Measurements from ENCODE around the gene SND1.
A peak's percentile ranks its signal among the peaks of the same experiment; 100 is the strongest.
"Not testable (repeated sequence)": the region's sequence is repeated elsewhere in the genome, so short reads cannot be mapped to it uniquely, and the experiment has no call there.

Gene SND1

DNA sequence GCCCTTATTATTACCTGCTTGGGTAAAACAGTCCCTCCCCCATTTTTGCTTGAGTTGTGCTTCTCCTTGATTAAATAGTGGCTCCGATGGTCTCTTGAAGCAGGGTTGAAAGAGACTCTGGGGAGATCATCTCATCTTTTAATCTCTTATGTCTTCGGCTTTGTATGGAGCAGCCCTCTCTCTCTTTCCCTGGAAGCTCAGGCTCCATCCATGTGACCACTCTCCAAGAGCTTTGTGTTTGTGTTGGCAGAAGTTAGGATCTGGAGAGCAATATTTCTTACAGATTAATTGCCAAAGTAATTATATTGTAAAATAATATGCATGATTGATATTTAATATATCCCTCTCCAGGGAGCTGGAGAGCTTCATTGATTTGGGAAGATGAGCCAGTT is 302.4 kb downstream of the SND1 start:
- DNase-seq (ENCODE audit: low spot score) = peak; percentile 15

DNA sequence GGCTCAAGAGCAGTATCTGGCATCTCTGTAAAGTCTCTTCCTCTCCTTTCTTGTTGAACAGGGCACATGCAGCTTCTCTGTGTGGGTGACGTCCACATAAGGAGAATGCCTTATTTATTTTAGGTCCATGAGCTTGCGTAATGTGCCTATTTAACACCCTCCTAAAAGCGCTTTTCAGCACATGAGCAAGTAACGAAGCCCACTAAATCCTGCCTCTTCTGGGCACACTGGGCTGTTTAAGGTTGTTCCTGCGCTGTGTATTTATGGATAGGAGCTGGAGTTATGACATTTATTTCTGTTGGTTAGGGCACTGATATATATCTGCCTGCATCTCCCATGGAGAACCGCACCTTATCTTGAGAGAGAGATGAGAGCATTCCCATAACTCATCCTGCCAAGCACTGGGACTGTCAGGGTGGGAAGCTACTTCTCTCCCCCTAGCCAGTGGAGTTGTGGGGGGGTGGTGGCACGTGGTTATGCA is 303.1 kb downstream of the SND1 start:
- peak; percentile 74 for DNase-seq (ENCODE audit: low spot score)

DNA sequence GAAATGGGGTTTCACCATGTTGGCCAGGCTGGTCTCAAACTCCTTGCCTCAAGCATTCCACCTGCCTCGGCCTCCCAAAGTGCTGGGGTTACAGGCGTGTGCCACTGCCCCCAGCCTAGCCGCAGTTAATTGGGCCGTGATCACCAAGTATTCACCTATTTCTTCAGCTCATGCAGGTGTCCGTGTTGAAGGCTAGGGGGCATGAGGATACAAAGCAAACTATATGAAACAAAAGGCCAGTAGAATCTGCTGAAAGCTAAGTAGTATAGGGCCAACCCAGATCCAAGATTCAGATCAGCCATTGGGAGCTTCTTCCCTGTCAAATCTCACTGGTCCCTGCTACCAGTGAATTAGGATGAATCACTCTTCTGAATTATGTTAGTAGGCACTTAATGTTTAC is 305.9 kb downstream of the SND1 start:
- DNase-seq (ENCODE audit: low spot score) = no peak

DNA sequence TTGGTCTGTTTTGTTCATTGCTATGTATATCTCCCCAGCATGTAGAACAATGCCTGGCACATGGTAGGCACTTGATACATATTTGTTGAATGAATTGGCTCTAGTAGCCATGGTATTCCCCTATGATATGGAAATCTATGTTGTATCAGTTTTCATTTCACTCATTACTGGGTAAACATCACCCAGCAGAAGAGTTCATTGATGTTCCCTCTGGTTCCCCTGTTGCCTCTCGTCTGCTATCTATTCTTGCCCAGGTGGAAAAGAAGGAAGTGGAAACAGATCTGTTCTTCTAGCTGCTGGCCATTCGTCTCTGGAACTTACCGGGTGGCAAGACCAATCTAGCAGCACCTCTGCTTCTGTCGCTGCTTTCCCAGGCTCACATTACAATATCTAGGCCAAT is 307.8 kb downstream of the SND1 start:
- no peak for DNase-seq (ENCODE audit: low spot score)

DNA sequence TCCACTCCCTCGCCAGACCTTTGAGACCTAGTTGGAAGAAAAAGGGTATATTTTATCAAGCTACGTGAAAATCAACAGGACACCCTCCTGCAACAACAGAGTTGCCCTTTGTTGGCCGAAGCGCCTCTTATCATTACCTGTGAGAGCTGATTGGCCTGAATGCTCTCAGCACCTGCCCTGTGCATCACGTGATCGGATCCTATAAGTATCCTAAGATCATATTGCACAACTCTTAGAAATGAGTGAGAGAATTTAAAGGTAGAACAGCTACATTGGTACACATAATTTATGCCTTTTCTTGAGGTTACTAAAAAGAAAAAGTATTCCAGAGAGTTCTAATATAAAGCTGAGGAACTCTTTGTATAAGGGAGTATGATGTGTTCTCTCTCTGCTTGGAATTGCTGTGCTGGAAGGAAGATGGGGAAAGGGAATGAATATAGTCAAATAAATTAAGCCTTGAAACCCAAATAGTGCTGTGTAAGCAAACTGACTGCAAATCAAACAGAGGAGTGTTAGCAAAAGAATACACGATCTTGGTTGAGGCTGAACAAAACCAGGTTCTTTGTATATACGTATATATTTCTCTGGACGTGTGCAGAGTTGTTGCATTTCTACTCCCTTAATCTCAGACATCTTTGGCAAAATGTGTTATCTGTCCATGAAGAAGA is 309.9 kb downstream of the SND1 start:
- DNase-seq (ENCODE audit: low spot score) = no peak

DNA sequence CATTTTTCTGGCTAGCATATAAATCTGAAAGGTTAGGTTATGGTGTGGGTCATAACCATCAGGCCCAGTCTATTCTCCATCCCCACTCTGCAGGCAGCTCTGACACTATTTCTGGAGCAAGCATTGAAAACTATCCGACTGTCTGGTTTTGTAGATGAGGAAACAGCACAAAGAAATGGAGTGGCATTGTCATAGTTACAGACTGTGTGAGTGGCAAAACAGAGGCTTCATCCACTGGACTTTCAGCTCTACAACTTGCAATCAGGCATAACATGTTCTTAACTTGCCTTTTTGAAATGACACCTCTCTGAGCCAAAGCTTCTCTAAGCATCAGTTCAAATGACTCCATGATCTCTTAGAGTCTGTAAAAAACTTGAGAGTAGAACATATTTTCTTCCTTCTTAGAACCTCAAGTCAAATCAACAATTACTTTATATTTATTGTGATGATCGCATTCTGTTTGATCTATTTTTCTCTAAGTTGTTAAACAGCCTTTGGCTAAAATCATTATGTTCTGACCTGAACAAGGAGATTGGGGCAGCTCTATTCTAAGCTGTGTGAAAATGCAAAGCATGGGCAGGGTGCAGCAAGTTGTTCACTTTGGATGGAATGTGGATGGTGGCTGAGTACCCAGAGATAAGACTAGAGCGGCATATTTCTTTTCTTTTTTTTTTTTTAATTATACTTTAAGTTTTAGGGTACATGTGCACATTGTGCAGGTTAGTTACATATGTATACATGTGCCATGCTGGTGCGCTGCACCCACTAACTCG is 310.8 kb downstream of the SND1 start:
- no peak for DNase-seq (ENCODE audit: low spot score)

DNA sequence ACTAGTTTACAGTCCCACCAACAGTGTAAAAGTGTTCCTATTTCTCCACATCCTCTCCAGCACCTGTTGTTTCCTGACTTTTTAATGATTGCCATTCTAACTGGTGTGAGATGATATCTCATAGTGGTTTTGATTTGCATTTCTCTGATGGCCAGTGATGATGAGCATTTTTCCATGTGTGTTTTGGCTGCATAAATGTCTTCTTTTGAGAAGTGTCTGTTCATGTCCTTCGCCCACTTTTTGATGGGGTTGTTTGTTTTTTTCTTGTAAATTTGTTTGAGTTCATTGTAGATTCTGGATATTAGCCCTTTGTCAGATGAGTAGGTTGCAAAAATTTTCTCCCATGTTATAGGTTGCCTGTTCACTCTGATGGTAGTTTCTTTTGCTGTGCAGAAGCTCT is 311.9 kb downstream of the SND1 start:
- not testable (repeated sequence) for DNase-seq (ENCODE audit: low spot score)

DNA sequence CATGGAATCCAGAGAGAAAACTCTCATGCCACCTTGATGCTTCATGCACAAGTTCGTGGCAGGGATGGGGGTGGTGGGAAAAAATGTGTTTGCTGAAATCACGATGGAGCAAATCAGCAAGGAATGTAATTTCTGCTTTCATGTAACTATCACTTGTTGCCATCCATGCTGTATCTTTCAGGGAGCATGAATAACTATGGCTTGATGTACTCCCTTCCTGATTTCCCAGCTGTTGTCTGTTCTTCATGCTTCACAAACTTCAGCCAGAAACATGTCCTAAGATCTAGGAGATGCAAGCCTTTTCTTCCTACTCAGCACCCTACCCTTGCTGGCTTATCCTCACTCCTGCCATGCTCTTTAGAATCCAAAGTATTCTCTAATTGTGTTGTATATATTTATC is 315.3 kb downstream of the SND1 start:
- DNase-seq (ENCODE audit: low spot score) = no peak

DNA sequence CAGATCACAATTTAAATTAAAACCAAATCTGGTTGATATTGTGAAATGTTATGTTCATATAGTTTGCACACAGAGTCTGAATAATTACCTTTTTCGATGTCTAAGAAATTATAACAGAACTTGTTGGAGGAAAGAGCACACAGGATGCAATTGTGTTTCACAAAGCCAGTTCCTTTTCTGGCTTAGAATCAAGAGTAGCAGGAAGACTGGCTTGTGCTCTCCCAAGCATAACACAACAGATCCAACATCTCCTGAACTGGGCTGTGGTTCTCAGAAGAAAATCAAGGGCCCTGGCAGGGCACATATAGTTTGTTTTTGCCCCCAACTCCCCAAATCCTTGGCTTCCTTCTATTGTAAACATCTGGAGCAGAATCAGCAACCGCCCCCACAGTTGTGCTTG is 316.6 kb downstream of the SND1 start:
- no peak for DNase-seq (ENCODE audit: low spot score)

DNA sequence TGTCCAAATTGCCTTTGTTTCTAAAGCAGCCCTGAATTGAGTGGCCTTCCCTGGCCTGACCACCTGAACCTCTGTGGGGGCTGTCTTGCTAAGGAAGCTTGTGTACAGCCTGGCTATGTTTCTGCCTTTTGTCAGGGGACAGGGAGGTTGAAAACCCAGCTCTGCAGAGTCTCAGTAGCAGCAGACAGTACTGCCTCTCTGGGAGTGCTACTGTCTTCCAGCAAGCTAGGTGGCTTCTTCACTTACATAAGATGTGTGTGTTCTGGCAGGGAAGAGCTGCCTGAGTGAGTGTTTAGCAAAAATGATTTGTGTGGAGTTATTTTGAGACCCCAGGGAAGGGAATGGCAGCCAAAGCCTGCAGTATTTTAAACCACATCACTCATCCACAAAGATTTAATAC is 321.8 kb downstream of the SND1 start:
- DNase-seq (ENCODE audit: low spot score) = no peak

DNA sequence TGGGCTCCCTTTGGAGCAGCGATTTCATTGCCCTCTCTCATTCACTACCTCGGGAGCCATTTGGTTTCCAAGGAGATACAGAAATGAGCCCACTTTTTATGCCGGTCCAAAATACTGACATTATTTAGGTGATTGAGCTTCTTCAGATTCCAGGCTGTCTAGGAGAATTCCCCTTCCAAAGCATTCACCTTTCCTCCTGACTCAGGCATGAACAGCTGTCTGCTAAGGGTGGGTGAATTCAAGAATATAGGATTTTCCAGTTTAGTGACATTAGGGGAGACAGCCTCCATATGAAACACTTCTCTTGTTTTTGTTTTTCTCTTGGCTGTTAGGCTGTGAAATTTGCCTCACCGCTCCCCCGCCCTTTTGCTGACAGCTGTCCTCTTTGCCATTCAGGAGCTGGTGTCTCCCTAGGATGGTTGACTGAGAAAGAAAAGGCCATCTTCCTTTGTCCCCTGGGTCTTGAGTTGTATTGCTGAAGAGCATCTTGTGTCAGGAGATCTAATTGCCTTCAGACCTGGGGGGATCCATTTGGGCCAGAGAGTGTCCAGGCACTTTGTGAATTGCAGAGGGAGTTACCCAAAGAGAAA is 322.5 kb downstream of the SND1 start:
- DNase-seq (ENCODE audit: low spot score) = no peak

DNA sequence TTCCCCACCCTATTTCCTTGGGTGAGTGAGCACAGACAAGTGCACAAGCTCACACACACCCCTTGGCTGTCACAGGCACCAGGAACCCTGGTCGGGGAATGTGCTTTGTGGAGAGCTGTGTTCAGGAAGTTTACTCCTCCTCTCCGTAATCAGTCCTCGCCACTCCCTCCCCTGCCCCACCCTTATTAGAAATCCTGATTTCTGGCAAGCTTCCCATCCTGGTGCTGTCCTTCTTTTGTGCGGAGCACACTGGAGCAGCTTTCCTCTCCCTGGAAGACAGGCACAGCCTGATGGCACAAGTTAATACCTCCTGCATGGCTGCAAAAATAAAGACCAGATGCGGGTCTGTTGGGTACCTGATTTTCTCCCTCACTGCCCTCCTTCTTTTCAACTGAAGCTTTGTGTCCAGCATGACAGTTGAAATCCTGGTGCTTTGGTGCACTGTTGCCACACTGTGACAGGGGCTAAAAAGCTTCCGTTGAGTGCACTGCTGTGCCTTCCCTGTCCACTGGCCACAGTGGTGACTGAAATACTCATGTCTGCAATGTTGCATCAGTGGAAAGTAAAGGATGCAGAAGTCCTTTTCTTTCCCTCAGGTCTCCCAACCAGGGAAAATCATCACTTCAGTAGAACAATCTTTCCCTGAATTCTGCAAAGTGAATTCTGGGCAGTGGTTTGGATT is 324.2 kb downstream of the SND1 start:
- DNase-seq (ENCODE audit: low spot score) = no peak

DNA sequence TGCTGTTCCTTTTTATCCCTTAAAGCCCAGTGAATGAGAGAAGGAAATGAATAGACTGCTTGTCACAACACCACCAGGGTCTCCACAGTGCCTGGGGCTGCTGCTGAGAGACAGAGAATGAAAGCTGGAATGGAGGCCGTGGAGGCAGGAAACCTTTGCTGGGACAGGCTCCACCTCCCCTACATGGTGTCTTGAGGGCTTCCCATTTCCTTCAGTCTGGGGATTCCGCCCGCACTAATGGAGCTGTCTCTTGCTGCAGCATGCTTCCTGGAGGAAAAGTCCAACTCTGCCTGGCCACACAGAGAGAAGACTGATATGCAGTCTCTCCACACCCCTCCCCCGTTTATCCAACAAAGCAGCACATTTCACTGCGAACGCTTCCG is 324.7 kb downstream of the SND1 start:
- DNase-seq (ENCODE audit: low spot score) = no peak

DNA sequence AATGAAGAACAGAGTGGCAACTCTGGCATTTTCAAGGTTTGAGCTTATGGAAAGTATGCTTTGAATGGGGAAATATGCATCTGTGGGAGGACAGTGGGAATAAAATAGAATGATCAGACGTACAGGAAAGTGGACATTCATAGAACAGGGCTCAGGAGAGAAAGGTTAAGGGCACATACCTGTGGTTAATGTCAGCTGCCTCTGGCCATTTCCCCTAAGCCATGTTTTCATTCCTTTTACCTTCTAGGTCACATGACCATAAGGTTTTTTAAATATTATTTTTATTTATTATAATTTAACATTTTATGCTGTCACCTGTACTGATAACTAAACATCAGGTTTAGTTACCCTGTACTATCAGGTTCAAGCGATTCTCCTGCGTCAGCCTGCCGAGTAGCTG is 326.4 kb downstream of the SND1 start:
- DNase-seq (ENCODE audit: low spot score) = no peak

DNA sequence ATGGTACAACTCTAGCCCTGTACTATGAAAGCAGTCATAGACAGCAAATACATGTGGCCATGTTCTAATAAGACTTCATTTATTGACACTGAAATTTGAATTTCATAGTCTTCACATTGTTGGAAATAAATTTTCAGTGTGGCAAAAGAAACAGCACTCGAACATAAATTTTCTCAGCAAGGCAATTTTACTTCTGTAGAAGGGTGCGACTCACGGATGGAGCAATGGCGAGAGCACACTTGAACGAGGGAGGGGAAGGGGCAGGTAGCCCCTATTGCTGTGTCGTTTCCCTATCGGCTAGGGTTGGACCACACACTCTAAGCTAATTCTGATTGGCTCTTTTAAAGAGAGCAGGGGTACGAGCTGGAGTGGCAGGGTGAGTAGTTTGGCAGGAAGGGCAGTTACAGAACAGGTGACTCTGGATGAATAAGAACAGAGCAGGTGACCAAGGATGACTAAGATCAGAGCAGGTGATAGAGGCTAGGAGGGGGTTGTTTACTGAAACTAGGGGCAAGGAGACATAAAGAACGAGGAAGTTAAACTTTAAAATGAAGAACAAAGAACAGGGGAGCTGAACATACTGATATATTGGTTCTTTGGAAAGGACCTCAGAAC is 327.2 kb downstream of the SND1 start:
- DNase-seq (ENCODE audit: low spot score) = no peak

DNA sequence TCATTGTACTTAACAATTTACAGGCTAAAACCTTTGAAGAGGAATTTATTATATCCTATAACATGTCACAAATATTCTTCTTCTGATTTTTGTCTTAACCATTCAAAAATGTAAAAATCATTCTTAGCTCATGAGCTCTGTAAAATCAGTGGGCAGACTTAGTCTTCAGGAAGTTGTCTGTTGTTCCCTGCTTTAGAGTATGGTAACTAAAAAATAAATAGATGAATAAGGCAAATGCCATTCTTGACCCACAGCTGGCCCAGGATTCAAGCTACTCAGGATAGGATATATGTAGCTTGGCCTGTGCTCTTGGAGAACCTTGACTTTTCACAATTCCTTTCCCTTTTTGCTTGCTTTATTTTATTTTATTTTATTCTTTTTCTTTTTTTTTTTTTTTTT is 327.7 kb downstream of the SND1 start:
- no peak for DNase-seq (ENCODE audit: low spot score)

DNA sequence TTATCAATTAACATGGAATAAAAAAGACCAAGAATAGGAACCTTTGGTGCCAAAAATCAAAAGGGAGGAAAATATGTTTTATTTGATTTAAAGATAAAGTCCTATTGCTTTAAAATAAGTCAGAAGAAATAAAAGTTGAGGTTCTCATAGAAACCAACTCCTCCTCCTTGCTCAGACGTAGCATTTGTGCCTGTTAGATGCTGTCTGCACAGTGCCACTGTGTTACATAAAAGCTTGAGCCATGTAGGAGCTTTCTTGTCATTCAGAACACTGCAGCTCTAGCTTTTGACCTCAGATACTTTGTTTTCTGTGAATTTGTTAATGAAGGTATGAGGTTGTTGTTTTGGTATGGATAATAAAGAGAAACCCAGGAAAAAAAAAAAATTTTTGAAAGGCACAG is 328.9 kb downstream of the SND1 start:
- DNase-seq (ENCODE audit: low spot score) = no peak

DNA sequence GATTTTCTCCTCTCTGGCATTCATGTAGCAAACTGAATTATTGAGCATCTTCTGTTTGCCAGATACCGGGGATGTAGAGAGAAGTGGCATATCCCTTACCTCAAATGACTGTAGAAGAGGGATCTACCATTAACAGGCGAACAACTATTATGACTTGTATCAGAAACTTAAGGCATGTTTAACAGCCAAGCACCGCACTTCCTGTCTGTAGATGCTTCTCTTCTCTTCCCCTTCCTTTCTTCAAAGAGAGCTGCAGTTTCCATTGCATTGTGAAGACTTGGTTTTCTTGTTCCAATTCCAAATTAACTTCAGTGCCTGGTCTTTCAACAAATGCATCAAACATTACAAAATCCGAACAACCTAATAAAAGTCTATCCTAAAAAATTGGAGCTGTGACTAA is 330.0 kb downstream of the SND1 start:
- no peak for DNase-seq (ENCODE audit: low spot score)

DNA sequence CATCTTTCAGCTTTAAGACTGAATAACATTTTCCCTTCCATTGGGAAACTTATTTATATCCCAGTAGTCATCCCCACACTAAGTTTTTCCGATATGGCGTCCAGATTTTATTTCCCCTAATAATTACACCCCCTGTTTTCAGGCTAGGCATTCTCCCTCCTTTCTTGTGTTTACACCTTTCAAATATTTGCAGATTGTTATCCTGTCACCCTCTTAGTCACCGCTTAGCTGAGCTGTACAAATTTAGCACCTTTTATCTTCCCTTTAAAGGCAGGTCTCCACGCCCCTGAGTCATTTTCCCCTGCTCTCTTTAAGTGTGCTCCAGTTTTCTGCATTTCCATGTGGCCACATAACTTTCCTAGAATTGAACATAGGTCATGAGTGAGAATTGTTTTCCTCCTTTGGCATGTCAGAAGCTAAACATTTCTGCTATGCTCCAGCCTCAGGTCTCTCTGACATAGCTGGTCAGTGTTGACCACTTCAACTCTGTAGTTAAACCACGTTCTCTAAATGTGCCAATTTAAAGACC is 331.9 kb downstream of the SND1 start:
- DNase-seq (ENCODE audit: low spot score) = no peak

DNA sequence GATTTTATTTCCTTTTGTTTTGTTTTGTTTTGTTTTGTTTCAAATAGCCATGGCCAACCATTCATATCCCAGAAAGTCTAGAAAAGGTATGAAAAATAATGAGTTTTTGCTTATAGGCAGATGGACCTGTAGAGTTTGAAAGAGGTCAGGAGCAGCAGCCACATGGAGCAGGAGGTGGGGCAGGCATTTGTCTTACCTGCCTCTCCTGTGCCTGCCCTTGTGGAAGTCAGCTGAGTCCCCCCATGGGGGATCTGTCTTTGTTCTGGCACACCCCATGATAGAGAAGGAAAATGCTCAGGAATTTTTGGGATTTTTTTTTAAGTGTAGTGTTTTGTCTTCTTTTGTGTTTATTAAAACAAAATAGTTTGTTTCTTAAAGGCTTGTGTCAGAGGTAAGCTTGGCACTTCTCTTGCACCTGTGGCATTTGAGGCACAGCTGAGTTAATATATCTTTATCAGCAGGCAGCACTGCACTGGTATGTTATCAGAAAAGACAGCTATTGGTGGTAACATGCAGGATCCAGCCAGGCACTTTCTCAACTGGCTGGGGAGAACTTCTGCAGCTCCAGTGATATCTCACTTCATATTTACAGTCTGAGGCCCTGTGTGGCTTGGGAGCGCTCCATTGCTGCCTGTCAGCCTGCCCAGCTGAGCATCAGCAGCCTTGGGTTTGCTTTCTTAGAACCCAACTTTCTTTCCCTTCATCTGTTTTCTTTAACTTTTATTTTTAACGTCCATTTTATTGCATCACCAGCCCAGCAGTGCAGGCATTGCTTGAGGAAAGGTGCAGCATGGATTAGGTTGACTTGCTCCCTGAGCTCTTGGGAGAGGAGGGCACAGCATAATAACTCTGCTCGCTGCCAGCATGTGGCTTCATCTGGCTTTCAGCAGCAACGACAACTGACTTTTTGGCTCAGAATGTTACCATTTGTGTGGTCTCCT is 334.9 kb downstream of the SND1 start:
- DNase-seq (ENCODE audit: low spot score) = no peak

DNA sequence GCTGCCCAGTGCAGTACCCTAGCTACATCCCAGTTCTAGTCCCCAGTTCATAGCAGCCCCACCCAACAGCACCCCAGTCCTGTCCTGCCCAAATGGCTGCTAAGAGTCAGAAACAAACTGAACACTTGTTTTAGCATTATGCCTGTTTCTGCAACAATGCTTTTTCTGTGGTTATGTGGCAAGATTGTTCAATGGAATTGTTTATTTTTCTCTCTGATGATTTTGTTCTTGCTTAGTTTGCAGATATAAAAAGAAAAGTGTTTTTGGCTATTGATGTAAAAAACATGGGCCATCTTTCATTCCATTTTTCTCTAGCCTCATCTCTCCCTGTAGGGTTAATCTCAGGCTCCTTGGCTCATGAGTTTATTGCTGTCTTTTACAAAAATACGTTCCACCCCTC is 336.8 kb downstream of the SND1 start:
- DNase-seq (ENCODE audit: low spot score) = no peak

Data from SK-N-DZ (cell line).